Stomach (tissue), 9 donors: Measurements from ENCODE around the gene CD82. TPM values are rescaled to one million over a fixed set of nuclear protein-coding genes. Genes with fewer than 3 reads are reported as not detected.
A peak's percentile ranks its signal among the peaks of the same experiment; 100 is the strongest.

Experiments
- DNase-seq, 2 donors: peaks; one replicate each; pipeline versions ENCODE4 v3.0.0 to v3.0.0-alpha.2; 2013 to 2019
- H3K27ac ChIP-seq, 5 donors: fragments of 200-600 bp in 4 of 5; sonication (generic) in 4 of 5; one replicate each; pipeline ENCODE4 v1.5.1; 2013 to 2019; ENCODE audit warnings: mild to moderate bottlenecking in 1 of 5, moderate library complexity in 1 of 5
- H3K27me3 ChIP-seq, 3 donors: fragments of 200-600 bp; sonication (generic); one replicate each; pipeline ENCODE4 v1.5.1; 2017 to 2019; ENCODE audit warnings: mixed run types in 1 of 3
- H3K36me3 ChIP-seq, 4 donors: fragments of 200-600 bp; sonication (generic); 1 replicate in 3 of 4; 2 replicates in 1 of 4; pipeline ENCODE4 v1.5.1; 2016 to 2019
- H3K4me1 ChIP-seq, 4 donors: fragments of 200-600 bp; sonication (generic); one replicate each; pipeline ENCODE4 v1.5.1; 2016 to 2019
- H3K4me3 ChIP-seq, 4 donors: fragments of 200-600 bp; sonication (generic) in 3 of 4; one replicate each; pipeline ENCODE4 v1.5.1; 2016 to 2019; ENCODE audit warnings: mild to moderate bottlenecking in 1 of 4
- H3K9me3 ChIP-seq, 4 donors: fragments of 200-600 bp; sonication (generic); one replicate each; pipeline ENCODE4 v1.5.1; 2016 to 2019
- CTCF ChIP-seq, 7 experiments: fragments of 450-650 bp in 4 of 7; fragments of 200-600 bp in 3 of 7; sonication (generic) in 3 of 7; IDR thresholded peaks; one replicate each; pipeline ENCODE4 v1.5.1; 2016 to 2019; ENCODE audit warnings: antibody characterized with exemption in 7 of 7, control low read depth in 2 of 7, mild to moderate bottlenecking in 1 of 7
- EP300 ChIP-seq: sonication (generic); formaldehyde crosslinking; IDR thresholded peaks from one replicate; pipeline ENCODE4 v1.6.1; 2017; ENCODE audit warnings: antibody characterized with exemption
- POLR2A ChIP-seq, 4 donors: fragments of 450-650 bp; IDR thresholded peaks; one replicate each; pipeline ENCODE4 v1.6.1; 2016; ENCODE audit warnings: antibody characterized with exemption in 4 of 4, control low read depth in 2 of 4, mild to moderate bottlenecking in 1 of 4, moderate library complexity in 1 of 4
- POLR2AphosphoS5 ChIP-seq, 3 donors: sonication (generic); formaldehyde crosslinking; IDR thresholded peaks; one replicate each; pipeline ENCODE4 v1.6.1; 2016; ENCODE audit warnings: antibody characterized with exemption in 3 of 3
- WGBS, 5 donors: extraction: QIAGEN DNeasy Blood & Tissue Kit in 3 of 5; methylation state at CpG; one replicate each; pipeline versions ENCODE4 v1.1.5 to v1.1.7; 2013 to 2018; 5-methylcytosine and 5-hydroxymethylcytosine counted together
- intact Hi-C: fragments of 100-400 bp; cut with DNase I; formaldehyde crosslinking; loops from one replicate; pipeline ENCODE4 v1.15.1; 2023; ENCODE audit warnings: low total_unique reads
- polyA plus RNA-seq, 3 donors: library from polyadenylated mRNA; stranded (reverse); fragments of 200-250 nt; gene quantifications; one replicate each; pipeline ENCODE4 v1.2.3, GENCODE V29; 2013
- total RNA-seq, 5 donors: library from RNA; depleted of rRNA; stranded (reverse); fragments of >200 nt; gene quantifications; one replicate each; pipeline versions ENCODE4 v1.1.0 to v1.2.3, GENCODE V29; 2014 to 2016
- donor health status: healthy with polysubstance abuse.
- donor health status: Bipolar disorder and iron deficiency.
- donor health status: healthy.

CD82 gene
- total and polyA plus RNA-seq, 8 donors: 0.58 to 54.4 (median 25.3) TPM

- Histone ChIP-seq H3K4me1 (peaks cover 48 to 59% (median 54%) of the 10 kb centered on the region in 4 donors), H3K27me3 (no peaks in the 10 kb centered on the region), H3K36me3 (no peaks in the 10 kb centered on the region), H3K27ac (peak overlapping the region; percentile 97 to 99 (median 98)), H3K4me3 (peak overlapping the region; percentile 56 to 73 (median 66)), H3K9me3 (no peaks in the 10 kb centered on the region)
- 17 to 42% (median 23%) methylated on average over 6 to 7 of the region's 7 CpGs for WGBS, 5 donors
- peak; percentile 71 to 84 for DNase-seq
- intact Hi-C loops: no loop called here
- no peak for TF ChIP-seq POLR2A (IDR thresholded peaks at IDR 0.05)
- TF ChIP-seq POLR2AphosphoS5 (IDR thresholded peaks at IDR 0.05): peak in 1 of 3 donors; percentile 7
Measured at GRCh38 chr11:44564166-44564565, 1.3 kb upstream of the CD82 start.

- Histone ChIP-seq H3K27me3 (no peaks in the 10 kb centered on the region), H3K36me3 (no peaks in the 10 kb centered on the region), H3K9me3 (no peaks in the 10 kb centered on the region), H3K4me1 (peaks cover 54 to 64% (median 60%) of the 10 kb centered on the region in 4 donors), H3K27ac (peak overlapping the region; percentile 97 to 99 (median 98)), H3K4me3 (peak overlapping the region; percentile 56 to 73 (median 66))
- TF ChIP-seq POLR2AphosphoS5 (IDR thresholded peaks at IDR 0.05) (peak; percentile 5 to 47 (median 30)), POLR2A (IDR thresholded peaks at IDR 0.05) (no peak), CTCF (IDR thresholded peaks at IDR 0.05) (no peak), EP300 (peak; percentile 6)
- 2 to 6% (median 4%) methylated on average over 7 to 22 of the region's 22 CpGs for WGBS, 5 donors
- DNase-seq: peak in 1 of 2 donors; percentile 85
- intact Hi-C loops: no loop called here
Measured at GRCh38 chr11:44564670-44565210, 723 bp upstream of the CD82 start.

GRCh38 chr11:44565953-44566949 lies 788 bp downstream of the CD82 start:
- H3K4me1 ChIP-seq: peaks cover 61 to 76% (median 71%) of the 10 kb centered on the region in 4 donors
- no peaks in the 10 kb centered on the region for H3K27me3 ChIP-seq
- 17 to 32% (median 19%) methylated on average over 12 to 17 of the region's 17 CpGs for WGBS, 5 donors
- no peak for DNase-seq
- intact Hi-C loops: no loop called here
- TF ChIP-seq POLR2AphosphoS5 (IDR thresholded peaks at IDR 0.05): no peak
- no peak for TF ChIP-seq CTCF (IDR thresholded peaks at IDR 0.05)
- no peak for TF ChIP-seq POLR2A (IDR thresholded peaks at IDR 0.05)
- no peak for TF ChIP-seq EP300
- no peaks in the 10 kb centered on the region for H3K36me3 ChIP-seq
- H3K4me3 ChIP-seq: peak overlapping the region; percentile 56 to 73 (median 66)
- no peaks in the 10 kb centered on the region for H3K9me3 ChIP-seq
- peak overlapping the region; percentile 86 to 98 (median 98) for H3K27ac ChIP-seq

GRCh38 chr11:44566952-44567875 lies 1.8 kb downstream of the CD82 start:
- WGBS, 5 donors: 57 to 72% (median 64%) methylated on average over 11 of the region's 11 CpGs
- Histone ChIP-seq H3K27me3 (no peaks in the 10 kb centered on the region), H3K4me1 (peaks cover 69 to 86% (median 81%) of the 10 kb centered on the region in 4 donors), H3K4me3 (peak overlapping the region in 2 of 4 donors; percentile 65 to 73), H3K36me3 (no peaks in the 10 kb centered on the region), H3K9me3 (no peaks in the 10 kb centered on the region), H3K27ac (peak overlapping the region in 4 of 5 donors; percentile 12 to 98 (median 88))
- intact Hi-C loops: no loop called here
- DNase-seq: no peak
- TF ChIP-seq EP300: no peak
- TF ChIP-seq POLR2AphosphoS5 (IDR thresholded peaks at IDR 0.05): no peak
- TF ChIP-seq POLR2A (IDR thresholded peaks at IDR 0.05): no peak
- TF ChIP-seq CTCF (IDR thresholded peaks at IDR 0.05): no peak
